Measurements from ENCODE around the gene RELA.
"Not testable (repeated sequence)": the region's sequence is repeated elsewhere in the genome, so short reads cannot be mapped to it uniquely, and the experiment has no call there.

- TF ChIP-seq EZH2 (IDR thresholded peaks at IDR 0.05; ENCODE audit: borderline replicate concordance, low read depth, low read length, poor library complexity, severe bottlenecking); CTCF (conservative IDR thresholded peaks at IDR 0.05; ENCODE audit: low read depth, low read length): not testable (repeated sequence)
These were observed 44.3 kb upstream of the RELA start for GRCh38 chr11:65707002-65707401.
